GM23338 (cell line): ENCODE results near the gene NCOA1. TPM values are rescaled to one million over a fixed set of nuclear protein-coding genes. Genes with fewer than 3 reads are reported as not detected.
A peak's percentile ranks its signal among the peaks of the same experiment; 100 is the strongest.
"Not testable (repeated sequence)": the region's sequence is repeated elsewhere in the genome, so short reads cannot be mapped to it uniquely, and the experiment has no call there.

ENCODE experiments used
- ATAC-seq: fragments of 200-7000 bp; cut with Tn5 transposase; 3 replicates; pipeline ENCODE4 v1.9.1; 2020
- DNase-seq: peaks from one replicate; pipeline ENCODE4 v3.0.0-alpha.2; 2015; ENCODE audit warnings: low spot score
- H2AFZ ChIP-seq: fragments of 200-600 bp; sonication (generic); 2 replicates; pipeline ENCODE4 v1.8.0; 2016; ENCODE audit warnings: antibody characterized with exemption, mild to moderate bottlenecking, moderate library complexity
- H3F3A ChIP-seq: fragments of 200-600 bp; sonication (generic); replicated peaks from 2 replicates; pipeline ENCODE4 v1.8.0; 2017; ENCODE audit warnings: antibody characterized with exemption, mixed run types, low read depth
- H3K27ac ChIP-seq: fragments of 200-600 bp; sonication (generic); 2 replicates; pipeline ENCODE4 v1.6.1; 2016; ENCODE audit warnings: low read depth
- H3K27me3 ChIP-seq: fragments of 200-600 bp; sonication (generic); 2 replicates; pipeline ENCODE4 v1.8.0; 2016; ENCODE audit warnings: mild to moderate bottlenecking, mixed run types, moderate library complexity; ENCODE audit not compliant: insufficient read depth
- H3K36me3 ChIP-seq: fragments of 200-600 bp; sonication (generic); 2 replicates; pipeline ENCODE4 v1.8.0; 2016; ENCODE audit warnings: mild to moderate bottlenecking; ENCODE audit not compliant: insufficient read depth
- H3K4me1 ChIP-seq: fragments of 200-600 bp; sonication (generic); 2 replicates; pipeline ENCODE4 v1.8.0; 2016; ENCODE audit warnings: mild to moderate bottlenecking, moderate library complexity; ENCODE audit not compliant: insufficient read depth
- H3K4me2 ChIP-seq: fragments of 200-600 bp; sonication (generic); 2 replicates; pipeline ENCODE4 v1.7.1; 2017; ENCODE audit warnings: mixed run types
- H3K4me3 ChIP-seq: fragments of 200-600 bp; sonication (generic); 2 replicates; pipeline ENCODE4 v1.6.1; 2016; ENCODE audit warnings: mixed run types
- H3K79me2 ChIP-seq: fragments of 200-600 bp; sonication (generic); replicated peaks from 2 replicates; pipeline ENCODE4 v1.8.0; 2017; ENCODE audit warnings: mild to moderate bottlenecking; ENCODE audit not compliant: insufficient read depth
- H3K9me2 ChIP-seq: fragments of 200-600 bp; sonication (generic); 2 replicates; pipeline ENCODE4 v1.8.0; 2017; ENCODE audit not compliant: insufficient read depth
- H4K20me1 ChIP-seq: fragments of 200-600 bp; sonication (generic); replicated peaks from 2 replicates; pipeline ENCODE4 v1.8.0; 2017; ENCODE audit warnings: mild to moderate bottlenecking; ENCODE audit not compliant: insufficient read depth
- H3K27ac Mint-ChIP-seq: 2 replicates; pipeline ENCODE4 v1.8.0; 2020; ENCODE audit warnings: inconsistent platforms, mild to moderate bottlenecking, moderate library complexity, mixed read lengths
- H3K27me3 Mint-ChIP-seq: 3 replicates; pipeline ENCODE4 v1.8.0; 2022; ENCODE audit warnings: low read depth, mild to moderate bottlenecking, moderate library complexity, mixed read lengths, inconsistent platforms; ENCODE audit not compliant: insufficient read depth, poor library complexity
- H3K36me3 Mint-ChIP-seq: 3 replicates; pipeline ENCODE4 v1.8.0; 2021; ENCODE audit warnings: low read depth, mild to moderate bottlenecking, inconsistent platforms, moderate library complexity, mixed read lengths
- H3K4me1 Mint-ChIP-seq: 3 replicates; pipeline ENCODE4 v1.8.0; 2020; ENCODE audit warnings: mild to moderate bottlenecking, inconsistent platforms, mixed read lengths
- H3K4me3 Mint-ChIP-seq: 3 replicates; pipeline ENCODE4 v1.8.0; 2021; ENCODE audit warnings: moderate library complexity, mild to moderate bottlenecking, inconsistent platforms, mixed read lengths
- H3K9me3 Mint-ChIP-seq: 3 replicates; pipeline ENCODE4 v1.8.0; 2020; ENCODE audit warnings: moderate library complexity, mild to moderate bottlenecking, inconsistent platforms, mixed read lengths
- CTCF ChIP-seq, 2 experiments: fragments of 200-600 bp in 1 of 2; sonication (generic) in 1 of 2; conservative IDR thresholded peaks; 2 replicates each; pipeline versions ENCODE4 v1.5.1 to v1.6.1; 2016 to 2017; ENCODE audit warnings: antibody characterized with exemption in 2 of 2, low read depth in 2 of 2, mild to moderate bottlenecking in 2 of 2, moderate library complexity in 1 of 2
- NANOG ChIP-seq: IDR thresholded peaks from 2 replicates; pipeline ENCODE4 v1.6.1; 2016; ENCODE audit warnings: antibody characterized with exemption, borderline replicate concordance
- STAT1 ChIP-seq: IDR thresholded peaks from one replicate; pipeline ENCODE4 v1.6.1; 2016; ENCODE audit warnings: antibody characterized with exemption; ENCODE audit not compliant: unreplicated experiment
- polyA plus RNA-seq: library from polyadenylated mRNA; unstranded; fragments of >200 nt; fragmentation: Nextera tagmentation; extraction: Ambion mirVana; gene quantifications from 2 replicates; pipeline ENCODE4 v1.2.1, GENCODE V29; 2016
- total RNA-seq: library from RNA; depleted of rRNA; stranded (reverse); fragments of >200 nt; shearing (Covaris generic); gene quantifications from 2 replicates; pipeline ENCODE4 v1.2.3, GENCODE V29; 2014
- TF ChIP-seq, protein P1 (sequence below): IDR thresholded peaks from 2 replicates; pipeline ENCODE4 v1.6.1; 2016; ENCODE audit warnings: antibody characterized with exemption
- TF ChIP-seq, protein P2 (sequence below): fragments of 250-450 bp; sonication (Bioruptor Pico); IDR thresholded peaks from 2 replicates; pipeline ENCODE4 v1.5.0; 2020; ENCODE audit warnings: mild to moderate bottlenecking, moderate library complexity

NCOA1 gene
- total and polyA plus RNA-seq, 2 experiments from 2014 or later: 7.1 to 15.1 TPM

GRCh38 chr2:24579053-24579803, 88.2 kb downstream of the NCOA1 start:
- no peaks in the 10 kb centered on the region for H4K20me1 ChIP-seq
- H3K4me3 ChIP-seq: no peak overlapping the region
- no peak overlapping the region for H3K27ac ChIP-seq
- Mint-ChIP-seq H3K27me3 (no peaks in the 10 kb centered on the region), H3K9me3 (no peaks in the 10 kb centered on the region), H3K36me3 (no peaks in the 10 kb centered on the region), H3K27ac (0 out of 2 replicates have a peak overlapping the region, but pooled peaks have one; percentile 38), H3K4me3 (no peak overlapping the region), H3K4me1 (peaks cover 26% of the 10 kb centered on the region)
- no peaks in the 10 kb centered on the region for H3F3A ChIP-seq
- no peak overlapping the region for H2AFZ ChIP-seq
- H3K36me3 ChIP-seq: no peaks in the 10 kb centered on the region
- no peaks in the 10 kb centered on the region for H3K79me2 ChIP-seq
- DNase-seq: peak; percentile 35
- no peak overlapping the region for H3K4me2 ChIP-seq
- peaks cover 25% of the 10 kb centered on the region for H3K4me1 ChIP-seq
- no peak for TF ChIP-seq NANOG
- TF ChIP-seq, protein P1, sequence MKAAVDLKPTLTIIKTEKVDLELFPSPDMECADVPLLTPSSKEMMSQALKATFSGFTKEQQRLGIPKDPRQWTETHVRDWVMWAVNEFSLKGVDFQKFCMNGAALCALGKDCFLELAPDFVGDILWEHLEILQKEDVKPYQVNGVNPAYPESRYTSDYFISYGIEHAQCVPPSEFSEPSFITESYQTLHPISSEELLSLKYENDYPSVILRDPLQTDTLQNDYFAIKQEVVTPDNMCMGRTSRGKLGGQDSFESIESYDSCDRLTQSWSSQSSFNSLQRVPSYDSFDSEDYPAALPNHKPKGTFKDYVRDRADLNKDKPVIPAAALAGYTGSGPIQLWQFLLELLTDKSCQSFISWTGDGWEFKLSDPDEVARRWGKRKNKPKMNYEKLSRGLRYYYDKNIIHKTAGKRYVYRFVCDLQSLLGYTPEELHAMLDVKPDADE: no peak
- peak in 1 of 2 experiments; percentile 40; a peak in 1 of 4 replicates for TF ChIP-seq CTCF (conservative IDR thresholded peaks at IDR 0.05; ENCODE audit: low read depth in 2 of 2)
- ATAC-seq: no peak; the same call in 1 of the 3 replicates
- H3K9me2 ChIP-seq: no peaks in the 10 kb centered on the region
- H3K27me3 ChIP-seq: no peaks in the 10 kb centered on the region

DNA sequence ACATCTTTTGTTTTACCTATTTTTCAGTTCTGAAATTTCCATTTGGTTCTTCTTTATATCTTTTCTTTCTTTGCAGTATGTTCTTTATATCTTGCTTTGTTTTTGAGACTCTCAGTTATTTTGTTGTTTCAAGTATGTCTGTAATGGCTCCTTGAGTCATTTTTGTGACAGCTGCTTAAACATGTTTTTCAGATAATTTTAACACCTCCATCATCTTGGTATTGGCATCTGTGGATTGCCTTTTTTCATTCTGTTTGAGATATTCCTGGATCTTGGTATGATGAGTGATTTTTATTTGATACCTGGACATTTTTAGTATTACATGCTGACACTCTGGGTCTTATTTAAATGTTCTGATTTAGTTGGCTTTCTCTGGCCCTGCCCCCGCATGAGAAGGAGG, 89.5 kb downstream of the NCOA1 start:
- H4K20me1 ChIP-seq: no peaks in the 10 kb centered on the region
- Mint-ChIP-seq H3K9me3 (no peaks in the 10 kb centered on the region), H3K4me1 (peaks cover 26% of the 10 kb centered on the region), H3K4me3 (no peak overlapping the region), H3K36me3 (no peaks in the 10 kb centered on the region), H3K27ac (no peak overlapping the region), H3K27me3 (no peaks in the 10 kb centered on the region)
- H3F3A ChIP-seq: no peaks in the 10 kb centered on the region
- H3K4me3 ChIP-seq: no peak overlapping the region
- H3K27ac ChIP-seq: no peak overlapping the region
- H3K27me3 ChIP-seq: no peaks in the 10 kb centered on the region
- H3K4me2 ChIP-seq: no peak overlapping the region
- peaks cover 25% of the 10 kb centered on the region for H3K4me1 ChIP-seq
- TF ChIP-seq NANOG (no peak), STAT1 (no peak)
- TF ChIP-seq, protein P2, sequence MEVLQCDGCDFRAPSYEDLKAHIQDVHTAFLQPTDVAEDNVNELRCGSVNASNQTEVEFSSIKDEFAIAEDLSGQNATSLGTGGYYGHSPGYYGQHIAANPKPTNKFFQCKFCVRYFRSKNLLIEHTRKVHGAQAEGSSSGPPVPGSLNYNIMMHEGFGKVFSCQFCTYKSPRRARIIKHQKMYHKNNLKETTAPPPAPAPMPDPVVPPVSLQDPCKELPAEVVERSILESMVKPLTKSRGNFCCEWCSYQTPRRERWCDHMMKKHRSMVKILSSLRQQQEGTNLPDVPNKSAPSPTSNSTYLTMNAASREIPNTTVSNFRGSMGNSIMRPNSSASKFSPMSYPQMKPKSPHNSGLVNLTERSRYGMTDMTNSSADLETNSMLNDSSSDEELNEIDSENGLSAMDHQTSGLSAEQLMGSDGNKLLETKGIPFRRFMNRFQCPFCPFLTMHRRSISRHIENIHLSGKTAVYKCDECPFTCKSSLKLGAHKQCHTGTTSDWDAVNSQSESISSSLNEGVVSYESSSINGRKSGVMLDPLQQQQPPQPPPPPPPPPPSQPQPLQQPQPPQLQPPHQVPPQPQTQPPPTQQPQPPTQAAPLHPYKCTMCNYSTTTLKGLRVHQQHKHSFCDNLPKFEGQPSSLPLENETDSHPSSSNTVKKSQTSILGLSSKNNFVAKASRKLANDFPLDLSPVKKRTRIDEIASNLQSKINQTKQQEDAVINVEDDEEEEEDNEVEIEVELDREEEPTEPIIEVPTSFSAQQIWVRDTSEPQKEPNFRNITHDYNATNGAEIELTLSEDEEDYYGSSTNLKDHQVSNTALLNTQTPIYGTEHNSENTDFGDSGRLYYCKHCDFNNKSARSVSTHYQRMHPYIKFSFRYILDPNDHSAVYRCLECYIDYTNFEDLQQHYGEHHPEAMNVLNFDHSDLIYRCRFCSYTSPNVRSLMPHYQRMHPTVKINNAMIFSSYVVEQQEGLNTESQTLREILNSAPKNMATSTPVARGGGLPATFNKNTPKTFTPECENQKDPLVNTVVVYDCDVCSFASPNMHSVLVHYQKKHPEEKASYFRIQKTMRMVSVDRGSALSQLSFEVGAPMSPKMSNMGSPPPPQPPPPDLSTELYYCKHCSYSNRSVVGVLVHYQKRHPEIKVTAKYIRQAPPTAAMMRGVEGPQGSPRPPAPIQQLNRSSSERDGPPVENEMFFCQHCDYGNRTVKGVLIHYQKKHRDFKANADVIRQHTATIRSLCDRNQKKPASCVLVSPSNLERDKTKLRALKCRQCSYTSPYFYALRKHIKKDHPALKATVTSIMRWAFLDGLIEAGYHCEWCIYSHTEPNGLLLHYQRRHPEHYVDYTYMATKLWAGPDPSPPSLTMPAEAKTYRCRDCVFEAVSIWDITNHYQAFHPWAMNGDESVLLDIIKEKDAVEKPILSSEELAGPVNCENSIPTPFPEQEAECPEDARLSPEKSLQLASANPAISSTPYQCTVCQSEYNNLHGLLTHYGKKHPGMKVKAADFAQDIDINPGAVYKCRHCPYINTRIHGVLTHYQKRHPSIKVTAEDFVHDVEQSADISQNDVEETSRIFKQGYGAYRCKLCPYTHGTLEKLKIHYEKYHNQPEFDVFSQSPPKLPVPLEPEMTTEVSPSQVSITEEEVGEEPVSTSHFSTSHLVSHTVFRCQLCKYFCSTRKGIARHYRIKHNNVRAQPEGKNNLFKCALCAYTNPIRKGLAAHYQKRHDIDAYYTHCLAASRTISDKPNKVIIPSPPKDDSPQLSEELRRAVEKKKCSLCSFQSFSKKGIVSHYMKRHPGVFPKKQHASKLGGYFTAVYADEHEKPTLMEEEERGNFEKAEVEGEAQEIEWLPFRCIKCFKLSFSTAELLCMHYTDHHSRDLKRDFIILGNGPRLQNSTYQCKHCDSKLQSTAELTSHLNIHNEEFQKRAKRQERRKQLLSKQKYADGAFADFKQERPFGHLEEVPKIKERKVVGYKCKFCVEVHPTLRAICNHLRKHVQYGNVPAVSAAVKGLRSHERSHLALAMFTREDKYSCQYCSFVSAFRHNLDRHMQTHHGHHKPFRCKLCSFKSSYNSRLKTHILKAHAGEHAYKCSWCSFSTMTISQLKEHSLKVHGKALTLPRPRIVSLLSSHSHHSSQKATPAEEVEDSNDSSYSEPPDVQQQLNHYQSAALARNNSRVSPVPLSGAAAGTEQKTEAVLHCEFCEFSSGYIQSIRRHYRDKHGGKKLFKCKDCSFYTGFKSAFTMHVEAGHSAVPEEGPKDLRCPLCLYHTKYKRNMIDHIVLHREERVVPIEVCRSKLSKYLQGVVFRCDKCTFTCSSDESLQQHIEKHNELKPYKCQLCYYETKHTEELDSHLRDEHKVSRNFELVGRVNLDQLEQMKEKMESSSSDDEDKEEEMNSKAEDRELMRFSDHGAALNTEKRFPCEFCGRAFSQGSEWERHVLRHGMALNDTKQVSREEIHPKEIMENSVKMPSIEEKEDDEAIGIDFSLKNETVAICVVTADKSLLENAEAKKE (CRISPR knock-in tag): no peak
- ATAC-seq: no peak
- no peaks in the 10 kb centered on the region for H3K79me2 ChIP-seq
- no peak for DNase-seq
- H3K9me2 ChIP-seq: no peaks in the 10 kb centered on the region
- no peaks in the 10 kb centered on the region for H3K36me3 ChIP-seq
- no peak overlapping the region for H2AFZ ChIP-seq

DNA sequence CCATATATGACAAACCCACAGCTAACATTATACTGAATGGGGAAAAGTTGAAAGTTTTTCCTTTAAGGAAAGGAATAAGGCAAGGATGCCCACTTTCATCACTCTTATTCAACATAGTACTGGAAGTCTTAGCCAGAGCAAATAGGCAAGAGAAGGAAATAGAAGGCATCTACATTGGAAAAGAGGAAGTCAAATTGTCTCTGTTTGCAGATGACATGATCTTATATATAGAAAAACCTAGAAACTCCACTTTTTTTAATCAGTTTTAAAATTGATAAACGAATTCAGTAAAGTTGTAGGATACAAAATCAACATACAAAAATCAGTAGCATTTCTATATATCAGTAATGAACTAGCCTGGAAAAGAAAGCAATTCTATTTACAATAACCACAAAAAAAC, 90.9 kb downstream of the NCOA1 start:
- not testable (repeated sequence) for H3F3A ChIP-seq, H3K27ac Mint-ChIP-seq, H3K4me3 ChIP-seq, H2AFZ ChIP-seq, H3K4me2 ChIP-seq, H3K36me3 Mint-ChIP-seq, H3K9me3 Mint-ChIP-seq, H4K20me1 ChIP-seq, H3K27me3 ChIP-seq, H3K4me3 Mint-ChIP-seq, H3K27ac ChIP-seq, ATAC-seq, H3K27me3 Mint-ChIP-seq, H3K36me3 ChIP-seq, H3K9me2 ChIP-seq, DNase-seq, H3K79me2 ChIP-seq
- peaks cover 25% of the 10 kb centered on the region for H3K4me1 ChIP-seq
- H3K4me1 Mint-ChIP-seq: peaks cover 26% of the 10 kb centered on the region
